Glutamatergic neuron (in vitro differentiated cells): ENCODE data around the gene SEC22A. TPM values are rescaled to one million over a fixed set of nuclear protein-coding genes. Genes with fewer than 3 reads are reported as not detected.

Experiments
- DNase-seq: peaks from one replicate; pipeline ENCODE4 v3.0.0; 2022
- H3K27ac Mint-ChIP-seq: one replicate; pipeline ENCODE4 v1.8.0; 2020; ENCODE audit warnings: mild to moderate bottlenecking, mixed read lengths, inconsistent platforms; ENCODE audit not compliant: unreplicated experiment
- H3K27me3 Mint-ChIP-seq: one replicate; pipeline ENCODE4 v1.8.0; 2020; ENCODE audit warnings: mild to moderate bottlenecking, moderate library complexity, mixed read lengths, inconsistent platforms; ENCODE audit not compliant: unreplicated experiment
- H3K36me3 Mint-ChIP-seq: one replicate; pipeline ENCODE4 v1.8.0; 2020; ENCODE audit warnings: mild to moderate bottlenecking, mixed read lengths, inconsistent platforms; ENCODE audit not compliant: unreplicated experiment
- H3K4me1 Mint-ChIP-seq: one replicate; pipeline ENCODE4 v1.8.0; 2020; ENCODE audit warnings: mild to moderate bottlenecking, low read depth, mixed read lengths, inconsistent platforms; ENCODE audit not compliant: unreplicated experiment
- H3K4me3 Mint-ChIP-seq: one replicate; pipeline ENCODE4 v1.8.0; 2020; ENCODE audit warnings: mild to moderate bottlenecking, mixed read lengths, inconsistent platforms; ENCODE audit not compliant: unreplicated experiment
- H3K9me3 Mint-ChIP-seq: one replicate; pipeline ENCODE4 v1.8.0; 2020; ENCODE audit warnings: mild to moderate bottlenecking, moderate library complexity, mixed read lengths, inconsistent platforms; ENCODE audit not compliant: unreplicated experiment
- total RNA-seq: library from RNA; stranded (reverse); fragmentation: NEBNext Ultra II Directional; extraction: Animal tissue kit (Norgen Biotek cat#: 25700); gene quantifications from one replicate; pipeline ENCODE4 v1.2.1, GENCODE V29; 2021; ENCODE audit not compliant: unreplicated experiment
- TF ChIP-seq, protein P1 (sequence below): fragments of 200-600 bp; sonication (generic); IDR thresholded peaks from one replicate; pipeline ENCODE4 v1.5.0; 2021; ENCODE audit not compliant: partially characterized antibody, unreplicated experiment

The SEC22A gene
- total RNA-seq, 1 donor from 2014 or later, result 14.6 TPM

DNA sequence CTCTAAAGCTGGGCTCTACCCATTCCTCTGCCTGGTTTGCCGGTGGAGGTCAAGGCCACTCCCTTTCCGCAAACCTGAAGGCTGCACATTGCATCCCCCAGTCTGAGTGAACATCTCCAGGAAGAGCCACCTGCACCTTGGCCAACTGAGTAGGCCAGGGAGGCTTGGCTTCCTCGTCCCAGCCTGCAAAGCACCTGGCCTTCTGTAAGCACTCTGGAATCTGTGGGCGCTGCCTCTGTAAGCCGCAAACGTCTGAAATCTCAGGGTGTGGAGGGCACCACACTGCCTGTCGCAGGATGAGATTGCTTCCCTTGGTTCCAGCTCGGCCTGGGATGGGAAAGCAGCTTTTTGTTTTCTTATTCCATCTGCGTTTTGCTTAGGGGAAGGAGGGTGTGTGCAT is 81.3 kb downstream of the SEC22A start:
- Mint-ChIP-seq H3K27ac (no peak overlapping the region), H3K4me1 (peaks cover 16% of the 10 kb centered on the region), H3K27me3 (peaks cover 11% of the 10 kb centered on the region), H3K9me3 (peaks cover 2% of the 10 kb centered on the region), H3K36me3 (no peaks in the 10 kb centered on the region), H3K4me3 (no peak overlapping the region)
- DNase-seq, result no peak
- TF ChIP-seq, protein P1, sequence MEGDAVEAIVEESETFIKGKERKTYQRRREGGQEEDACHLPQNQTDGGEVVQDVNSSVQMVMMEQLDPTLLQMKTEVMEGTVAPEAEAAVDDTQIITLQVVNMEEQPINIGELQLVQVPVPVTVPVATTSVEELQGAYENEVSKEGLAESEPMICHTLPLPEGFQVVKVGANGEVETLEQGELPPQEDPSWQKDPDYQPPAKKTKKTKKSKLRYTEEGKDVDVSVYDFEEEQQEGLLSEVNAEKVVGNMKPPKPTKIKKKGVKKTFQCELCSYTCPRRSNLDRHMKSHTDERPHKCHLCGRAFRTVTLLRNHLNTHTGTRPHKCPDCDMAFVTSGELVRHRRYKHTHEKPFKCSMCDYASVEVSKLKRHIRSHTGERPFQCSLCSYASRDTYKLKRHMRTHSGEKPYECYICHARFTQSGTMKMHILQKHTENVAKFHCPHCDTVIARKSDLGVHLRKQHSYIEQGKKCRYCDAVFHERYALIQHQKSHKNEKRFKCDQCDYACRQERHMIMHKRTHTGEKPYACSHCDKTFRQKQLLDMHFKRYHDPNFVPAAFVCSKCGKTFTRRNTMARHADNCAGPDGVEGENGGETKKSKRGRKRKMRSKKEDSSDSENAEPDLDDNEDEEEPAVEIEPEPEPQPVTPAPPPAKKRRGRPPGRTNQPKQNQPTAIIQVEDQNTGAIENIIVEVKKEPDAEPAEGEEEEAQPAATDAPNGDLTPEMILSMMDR, result no peak

DNA sequence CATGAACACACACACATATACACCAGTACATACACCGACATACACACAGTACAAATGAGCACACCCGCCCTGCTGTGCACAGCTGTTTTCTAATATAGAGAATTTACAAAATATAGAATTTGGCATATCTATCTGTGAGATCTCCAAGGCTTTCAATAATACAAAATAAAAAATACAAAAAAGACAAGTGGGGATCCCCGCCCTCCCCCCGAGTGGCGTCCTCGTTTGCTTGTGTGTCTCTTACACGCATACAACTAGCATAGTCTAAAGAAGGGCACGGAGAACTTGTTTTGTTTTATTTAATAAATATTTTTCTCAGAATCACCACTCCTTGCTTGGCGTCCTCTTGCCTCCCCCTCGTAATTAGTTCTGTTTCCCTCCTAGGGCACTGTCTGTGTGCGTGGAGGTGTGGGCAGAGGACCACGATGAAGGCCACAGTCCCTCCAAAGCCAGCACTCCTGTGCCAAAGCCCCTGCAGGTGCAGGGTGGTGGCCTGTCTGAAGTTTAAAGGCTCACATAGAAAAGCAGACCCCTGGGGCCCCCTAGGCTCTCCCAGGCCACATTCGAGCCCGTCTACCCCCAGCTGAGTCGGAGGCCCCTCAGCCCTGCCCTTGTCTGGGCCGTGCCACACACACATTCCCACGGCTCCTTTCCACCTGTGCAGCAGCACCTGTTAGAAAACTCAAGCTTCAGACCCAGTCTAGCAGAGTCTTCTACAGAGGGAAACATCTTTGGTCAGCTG is 82.1 kb downstream of the SEC22A start:
- TF ChIP-seq, protein P1, result no peak
- H3K9me3 Mint-ChIP-seq, result peaks cover 2% of the 10 kb centered on the region
- H3K4me3 Mint-ChIP-seq, result no peak overlapping the region
- peaks cover 11% of the 10 kb centered on the region for H3K27me3 Mint-ChIP-seq
- peaks cover 19% of the 10 kb centered on the region for H3K4me1 Mint-ChIP-seq
- DNase-seq, result no peak
- no peak overlapping the region for H3K27ac Mint-ChIP-seq
- H3K36me3 Mint-ChIP-seq, result no peaks in the 10 kb centered on the region

DNA sequence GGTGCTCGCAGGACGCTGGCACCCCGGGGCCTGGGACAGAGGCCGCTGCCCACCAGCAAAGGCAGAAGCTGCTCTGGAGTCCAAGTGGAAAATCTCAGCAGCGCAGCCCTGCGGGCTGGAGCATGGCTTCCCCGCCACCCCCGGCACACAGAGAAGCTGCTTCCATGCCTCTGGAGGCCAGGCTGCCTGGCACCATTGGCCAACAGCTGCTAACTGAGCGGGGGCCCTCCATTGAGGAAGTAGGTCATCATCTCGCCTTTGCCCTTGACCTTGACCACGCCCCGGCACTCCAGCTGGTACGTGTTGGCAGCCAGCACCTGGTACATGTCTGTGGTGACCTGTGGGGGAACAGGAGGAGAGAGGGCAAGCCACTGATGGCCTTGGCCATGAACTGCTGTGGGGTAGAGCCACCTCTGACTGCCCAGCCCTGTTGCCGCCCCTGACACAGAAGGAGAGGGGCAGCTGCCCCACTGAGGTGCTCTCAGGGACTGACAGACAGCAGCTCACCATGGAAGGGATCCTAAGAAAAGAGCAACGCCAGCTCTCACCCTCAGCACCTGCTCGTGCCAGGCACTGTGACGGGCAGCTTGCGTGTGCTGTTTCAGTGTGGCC is 82.8 kb downstream of the SEC22A start:
- Mint-ChIP-seq H3K4me3 (no peak overlapping the region), H3K27me3 (peaks cover 11% of the 10 kb centered on the region), H3K9me3 (peaks cover 2% of the 10 kb centered on the region), H3K36me3 (no peaks in the 10 kb centered on the region), H3K4me1 (peaks cover 19% of the 10 kb centered on the region), H3K27ac (no peak overlapping the region)
- DNase-seq, result no peak
- TF ChIP-seq, protein P1, result no peak

DNA sequence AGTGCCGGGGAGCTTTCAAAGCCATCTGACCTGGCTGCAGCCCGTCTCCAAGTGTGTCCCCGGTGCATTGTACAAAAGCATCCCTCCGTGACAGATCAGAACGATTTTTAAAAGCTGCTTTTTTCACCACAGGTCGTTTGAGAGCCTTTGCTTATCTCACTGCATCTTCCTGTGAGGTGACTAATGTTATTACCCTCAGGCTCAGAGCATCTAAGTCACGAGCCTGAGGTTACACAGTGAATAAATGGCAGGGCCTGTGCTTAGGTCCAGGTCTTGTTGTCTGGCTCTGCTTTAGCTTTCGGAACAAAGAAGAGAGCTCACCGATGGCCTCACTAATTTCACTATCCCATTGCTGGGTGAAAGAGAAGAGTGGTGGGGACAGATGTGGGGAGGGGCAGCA is 83.3 kb downstream of the SEC22A start:
- Mint-ChIP-seq H3K4me3 (no peak overlapping the region), H3K27me3 (peaks cover 10% of the 10 kb centered on the region), H3K9me3 (peaks cover 2% of the 10 kb centered on the region), H3K36me3 (peaks cover 5% of the 10 kb centered on the region), H3K4me1 (peaks cover 19% of the 10 kb centered on the region), H3K27ac (no peak overlapping the region)
- TF ChIP-seq, protein P1, result no peak
- no peak for DNase-seq

DNA sequence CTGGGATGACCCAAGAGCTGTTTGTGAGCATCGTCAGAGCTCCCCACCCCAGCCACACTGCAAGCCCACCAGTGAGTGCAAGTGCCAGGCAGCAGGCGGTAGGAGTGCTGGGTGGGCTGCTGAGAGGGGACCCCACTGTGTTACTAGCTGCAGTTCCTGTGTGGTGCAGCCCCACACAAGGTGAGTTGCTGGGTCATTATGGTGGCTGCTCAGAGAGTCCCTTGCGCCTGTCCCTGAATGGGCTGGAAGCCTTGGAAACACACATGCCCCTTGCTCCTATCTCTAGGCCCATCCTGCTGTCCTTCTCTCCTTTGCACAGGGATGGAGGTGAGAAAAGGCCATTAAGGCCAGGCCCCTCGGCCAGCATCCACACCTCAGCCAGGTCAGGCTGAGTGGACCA is 83.7 kb downstream of the SEC22A start:
- peaks cover 2% of the 10 kb centered on the region for H3K9me3 Mint-ChIP-seq
- H3K27me3 Mint-ChIP-seq, result peaks cover 9% of the 10 kb centered on the region
- peaks cover 19% of the 10 kb centered on the region for H3K4me1 Mint-ChIP-seq
- no peak overlapping the region for H3K27ac Mint-ChIP-seq
- TF ChIP-seq, protein P1, result no peak
- H3K36me3 Mint-ChIP-seq, result peaks cover 6% of the 10 kb centered on the region
- no peak overlapping the region for H3K4me3 Mint-ChIP-seq
- DNase-seq, result no peak
